AML-193 (cell line): ENCODE data around the gene CD53.

Experiments used
- DNase-seq, 2 experiments: peaks; one replicate each; lab custom pipeline; 2025; lab: John Stamatoyannopoulos, UW

Gene CD53

DNA sequence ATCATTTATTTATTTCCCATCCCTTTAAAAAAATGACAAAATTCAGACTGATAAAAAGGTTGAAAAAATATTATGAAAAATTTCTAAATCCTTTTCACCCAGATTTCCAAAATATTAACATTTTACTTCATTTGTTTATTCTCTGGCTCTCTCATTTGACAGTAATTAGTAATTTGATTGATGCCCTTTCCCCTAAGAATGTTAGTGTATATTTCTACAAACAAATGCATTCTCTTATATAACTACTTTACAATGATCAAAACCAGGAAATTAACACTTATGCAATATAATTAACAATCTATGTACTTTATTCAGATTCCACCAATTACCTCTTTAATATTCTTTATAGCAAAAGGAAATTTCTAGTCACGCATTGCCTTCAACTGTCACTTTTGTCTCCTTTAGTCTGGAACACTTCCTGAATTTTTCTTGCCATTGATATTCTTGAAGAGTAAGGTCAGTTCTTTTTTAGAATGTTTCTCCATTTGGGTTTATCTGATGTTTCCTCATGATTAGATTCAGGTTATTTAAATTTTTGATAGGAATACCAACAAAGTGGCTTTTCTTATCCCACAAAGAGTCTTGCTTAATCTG lies 3.9 kb downstream of the CD53 start:
- no peak for DNase-seq

DNA sequence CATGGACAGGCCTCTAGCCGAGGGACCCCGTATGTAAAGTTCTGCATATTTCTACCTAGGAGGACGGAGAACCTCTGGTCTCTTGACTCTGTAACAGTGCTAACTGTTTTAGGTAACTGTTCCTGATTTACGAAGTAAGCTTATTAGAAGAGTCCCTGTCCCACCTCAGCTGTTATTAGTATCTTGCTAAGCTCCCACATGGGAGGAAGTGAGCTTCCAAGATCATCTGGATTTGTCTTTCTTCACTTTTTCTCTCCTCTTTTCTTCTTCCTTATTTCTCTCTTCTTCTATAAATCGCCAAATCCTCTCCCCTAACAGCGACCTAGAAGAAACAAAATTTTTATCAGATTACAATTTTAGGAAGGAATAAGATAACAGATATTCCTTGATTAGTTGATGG lies 4.4 kb downstream of the CD53 start:
- no peak for DNase-seq

DNA sequence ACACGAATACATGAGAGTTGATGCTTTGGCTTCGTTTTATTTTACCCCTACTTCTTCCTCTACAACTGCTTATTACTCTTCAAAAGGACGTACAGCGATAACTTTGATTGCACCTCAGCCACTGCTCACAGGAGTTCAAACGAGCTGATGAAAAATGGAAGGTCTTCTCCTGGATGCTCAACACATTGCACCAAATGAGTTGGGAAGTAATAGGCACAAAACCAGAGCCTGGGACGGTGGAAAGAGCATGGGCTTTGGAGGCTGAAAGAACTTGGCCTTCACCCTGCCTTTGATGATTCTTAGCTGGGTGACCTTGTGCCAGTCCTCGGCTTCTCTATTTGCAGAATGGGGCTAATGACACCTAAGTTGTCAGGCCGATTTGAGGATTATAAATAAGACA lies 4.8 kb downstream of the CD53 start:
- DNase-seq: no peak

- DNase-seq: no peak
Measured at GRCh38 chr1:110878591-110878990, 5.6 kb downstream of the CD53 start.

DNA sequence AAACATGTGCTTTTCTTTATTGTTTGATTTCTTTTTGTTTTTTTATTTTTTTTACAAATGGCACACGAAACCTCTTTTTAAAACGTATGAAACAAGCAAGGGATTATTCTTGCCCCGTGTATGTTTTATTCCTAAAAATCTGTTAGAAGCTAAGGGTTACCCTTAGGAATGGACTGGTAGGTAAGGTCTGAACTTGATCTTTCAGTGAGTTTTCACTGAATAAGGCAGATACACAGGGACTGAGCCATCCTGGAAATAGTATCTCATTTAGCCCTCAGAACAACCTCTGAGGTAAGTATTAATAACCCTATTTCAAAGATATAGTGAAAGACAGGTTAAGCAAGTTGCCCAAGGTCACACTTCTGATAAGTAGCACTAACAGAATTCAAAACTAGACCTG lies 6.0 kb downstream of the CD53 start:
- no peak for DNase-seq

GRCh38 chr1:110879758-110880606 lies 7.0 kb downstream of the CD53 start:
- peak; percentile 45 to 55 for DNase-seq

- DNase-seq: peak in 1 of 2 experiments; percentile 5
Measured at GRCh38 chr1:110880708-110881374, 7.9 kb downstream of the CD53 start.

DNA sequence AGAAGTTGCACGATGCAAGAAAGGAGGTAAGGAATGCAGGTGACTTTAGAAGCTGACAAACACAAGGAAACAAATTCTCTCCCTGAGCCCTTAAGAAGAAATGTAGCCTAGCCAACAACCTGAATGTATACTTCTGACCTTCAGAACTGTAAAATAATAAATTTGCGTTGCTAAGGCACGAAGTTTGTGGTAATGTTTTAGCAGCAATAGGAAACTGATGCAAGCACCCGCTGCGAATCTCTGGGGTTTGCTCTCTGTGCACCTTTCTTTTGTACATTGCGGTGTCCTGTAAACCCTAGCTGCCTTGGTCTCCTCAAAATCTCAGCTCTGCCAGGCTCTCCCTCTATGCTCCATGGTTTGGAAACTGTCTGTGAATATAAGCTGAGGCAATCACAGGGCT lies 15.1 kb downstream of the CD53 start:
- DNase-seq: no peak

GRCh38 chr1:110888641-110889040 lies 15.7 kb downstream of the CD53 start:
- DNase-seq: no peak

DNA sequence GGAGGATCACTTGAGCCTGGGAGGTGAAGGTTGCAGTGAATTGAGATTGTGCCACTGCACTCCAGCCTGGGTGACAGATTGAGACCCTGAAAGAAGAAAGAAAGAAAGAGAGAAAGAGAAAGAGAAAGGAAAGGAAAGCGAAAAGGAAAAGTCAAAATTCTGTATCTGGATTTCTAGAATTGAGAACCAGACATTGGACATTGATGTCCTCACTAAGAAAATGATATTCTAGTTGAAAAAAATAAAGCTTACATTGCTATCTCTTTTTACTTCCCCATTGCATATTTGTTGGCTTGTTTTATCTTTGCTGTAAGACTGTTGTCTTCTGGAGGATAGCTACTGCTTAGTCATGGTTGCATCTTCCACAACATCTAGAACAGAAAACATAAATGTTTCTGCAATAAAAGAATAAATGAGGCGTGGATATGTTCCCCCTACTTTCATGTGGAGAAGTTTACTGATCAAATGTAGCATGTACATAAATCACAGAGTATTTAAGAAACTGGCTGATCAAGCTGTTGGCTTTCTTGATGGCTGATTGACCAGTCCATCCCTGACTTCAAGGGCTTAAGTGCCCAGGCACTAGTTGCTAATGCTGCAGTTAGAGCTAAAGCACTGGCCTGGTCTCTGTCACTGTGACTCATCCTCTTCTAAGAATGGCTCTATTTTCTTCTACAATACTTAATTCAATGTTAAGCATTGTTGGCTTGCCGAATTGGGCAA lies 17.7 kb downstream of the CD53 start:
- no peak for DNase-seq

DNA sequence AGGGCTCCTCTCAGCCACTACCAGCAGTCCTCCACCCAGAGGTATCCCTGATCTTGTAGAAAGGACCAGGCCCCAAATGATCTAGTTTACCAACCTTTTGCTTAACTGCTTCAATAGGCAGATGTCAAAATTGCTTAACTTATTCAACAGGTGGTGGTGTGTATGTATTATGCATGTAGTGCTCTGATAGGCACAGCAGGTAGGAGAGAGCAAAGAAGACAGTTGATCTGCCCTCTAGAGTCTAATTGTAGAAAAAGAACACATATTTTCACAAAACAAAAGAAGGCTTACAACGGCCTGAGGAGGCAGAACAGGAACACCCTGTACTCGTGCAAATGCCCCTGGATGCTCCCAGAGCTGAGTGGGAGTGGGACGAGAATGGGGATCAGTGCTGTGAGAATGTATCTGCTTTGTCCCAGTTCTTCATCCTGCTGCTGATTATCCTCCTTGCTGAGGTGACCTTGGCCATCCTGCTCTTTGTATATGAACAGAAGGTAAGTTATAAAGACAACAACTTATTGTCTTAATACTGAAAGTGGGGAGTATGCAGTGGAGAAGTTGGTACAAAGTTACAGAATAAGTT lies 21.1 kb downstream of the CD53 start:
- DNase-seq: no peak

DNA sequence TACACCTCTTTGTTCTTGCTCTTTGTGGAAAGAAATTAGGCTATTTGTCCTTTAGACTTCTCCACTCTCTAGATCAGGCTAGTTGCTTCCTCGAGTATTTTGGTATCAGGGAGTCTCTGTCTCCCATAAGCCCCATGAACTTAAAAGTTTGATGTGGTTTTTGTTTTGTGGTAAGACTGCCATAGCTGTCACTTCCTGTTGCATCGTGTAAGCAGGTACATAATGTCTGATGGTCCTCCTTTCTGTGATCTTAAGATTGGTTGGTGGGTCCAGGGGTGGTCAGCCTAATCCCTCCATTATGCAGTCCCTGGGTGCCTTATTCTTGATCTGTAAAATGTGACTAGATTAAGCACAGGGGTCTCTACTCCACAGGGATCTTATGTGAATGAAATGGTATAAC lies 23.1 kb downstream of the CD53 start:
- no peak for DNase-seq

- DNase-seq: no peak
Measured at GRCh38 chr1:110897681-110898080, 24.7 kb downstream of the CD53 start.

DNA sequence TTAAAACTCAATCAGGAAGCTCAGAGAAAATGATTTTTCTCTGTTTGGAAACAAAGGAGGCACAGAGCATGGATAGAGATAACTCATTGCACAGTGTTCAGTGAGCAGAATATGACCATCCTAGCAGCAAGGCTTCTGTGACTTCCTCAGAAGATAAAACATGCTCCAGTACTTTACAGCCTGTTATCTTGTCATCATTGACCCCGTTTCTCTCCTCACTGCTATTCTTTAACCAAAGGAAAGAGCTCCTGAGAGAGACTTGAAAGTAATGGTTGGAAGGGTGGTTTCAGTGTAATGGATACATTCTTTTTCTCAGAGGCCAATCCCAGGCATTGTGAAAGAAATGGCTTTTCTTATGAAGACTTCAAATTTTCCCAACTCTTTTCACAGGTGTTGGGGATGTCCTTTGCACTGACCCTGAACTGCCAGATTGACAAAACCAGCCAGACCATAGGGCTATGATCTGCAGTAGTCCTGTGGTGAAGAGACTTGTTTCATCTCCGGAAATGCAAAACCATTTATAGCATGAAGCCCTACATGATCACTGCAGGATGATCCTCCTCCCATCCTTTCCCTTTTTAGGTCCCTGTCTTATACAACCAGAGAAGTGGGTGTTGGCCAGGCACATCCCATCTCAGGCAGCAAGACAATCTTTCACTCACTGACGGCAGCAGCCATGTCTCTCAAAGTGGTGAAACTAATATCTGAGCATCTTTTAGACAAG lies 25.9 kb downstream of the CD53 start:
- DNase-seq: no peak

DNA sequence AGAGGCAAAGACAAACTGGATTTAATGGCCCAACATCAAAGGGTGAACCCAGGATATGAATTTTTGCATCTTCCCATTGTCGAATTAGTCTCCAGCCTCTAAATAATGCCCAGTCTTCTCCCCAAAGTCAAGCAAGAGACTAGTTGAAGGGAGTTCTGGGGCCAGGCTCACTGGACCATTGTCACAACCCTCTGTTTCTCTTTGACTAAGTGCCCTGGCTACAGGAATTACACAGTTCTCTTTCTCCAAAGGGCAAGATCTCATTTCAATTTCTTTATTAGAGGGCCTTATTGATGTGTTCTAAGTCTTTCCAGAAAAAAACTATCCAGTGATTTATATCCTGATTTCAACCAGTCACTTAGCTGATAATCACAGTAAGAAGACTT lies 26.5 kb downstream of the CD53 start:
- no peak for DNase-seq

- DNase-seq: no peak
Measured at GRCh38 chr1:110902820-110903463, 30.0 kb downstream of the CD53 start.

- DNase-seq: no peak
Measured at GRCh38 chr1:110903853-110904500, 31.0 kb downstream of the CD53 start.

GRCh38 chr1:110912784-110913183 lies 39.8 kb downstream of the CD53 start:
- no peak for DNase-seq

GRCh38 chr1:110914676-110915075 lies 41.7 kb downstream of the CD53 start:
- no peak for DNase-seq

DNA sequence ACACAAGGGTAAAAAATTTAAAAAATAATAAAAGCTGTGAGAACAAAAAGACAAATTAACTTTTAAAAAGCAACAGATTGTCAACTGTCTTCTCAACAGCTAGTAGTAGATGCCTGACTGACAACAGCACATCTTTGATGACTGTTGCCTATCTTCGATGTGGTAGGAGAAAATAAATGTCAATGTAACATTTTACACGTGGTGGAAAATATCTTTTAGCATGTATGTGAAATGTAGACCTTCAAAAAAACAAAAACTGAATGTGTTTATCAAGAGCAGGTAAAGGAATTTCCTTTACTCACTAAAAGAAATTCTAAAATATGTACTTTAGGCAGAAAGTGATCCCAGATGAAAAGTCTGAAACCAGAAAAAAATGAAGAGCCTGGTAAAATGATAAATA lies 42.9 kb downstream of the CD53 start:
- no peak for DNase-seq
